ENCODE measurements around the gene FBXL17.

The FBXL17 gene

GRCh38 chr5:108124596-108124995 is 257.3 kb downstream of the FBXL17 start:
- H3K9me3 ChIP-seq: no peaks in the 10 kb centered on the region
- no peak overlapping the region for H3K4me3 ChIP-seq (ENCODE audit: low read depth, low read length)
- no peaks in the 10 kb centered on the region for H3K4me1 ChIP-seq
- DNase-seq: no peak
- H3K36me3 ChIP-seq: no peaks in the 10 kb centered on the region
- TF ChIP-seq CTCF (IDR thresholded peaks at IDR 0.05; ENCODE audit: low read depth, low read length): no peak
- H3K27me3 ChIP-seq: no peaks in the 10 kb centered on the region

DNA sequence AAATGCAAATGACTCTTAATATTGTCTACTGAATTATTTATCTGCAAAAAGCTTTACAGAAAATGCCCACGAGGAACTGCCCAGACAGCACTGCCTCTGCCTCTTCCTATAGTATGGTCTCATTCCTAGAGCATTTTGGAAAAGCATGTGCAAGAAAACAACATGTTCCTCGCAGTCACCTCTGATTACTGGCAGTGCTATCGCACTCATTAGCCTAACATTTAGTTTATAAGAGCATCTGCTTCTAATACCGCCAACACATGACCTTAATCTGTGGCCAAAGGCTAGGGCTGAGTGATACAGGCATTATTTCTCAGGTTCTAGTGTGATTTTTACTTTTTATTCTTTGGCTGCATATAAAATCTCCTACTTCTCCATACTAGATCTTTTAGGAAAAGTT is 259.2 kb downstream of the FBXL17 start:
- no peak for TF ChIP-seq CTCF (IDR thresholded peaks at IDR 0.05; ENCODE audit: low read depth, low read length)
- Histone ChIP-seq H3K4me1 (no peaks in the 10 kb centered on the region), H3K36me3 (no peaks in the 10 kb centered on the region), H3K27me3 (no peaks in the 10 kb centered on the region), H3K4me3 (ENCODE audit: low read depth, low read length) (no peak overlapping the region), H3K9me3 (no peaks in the 10 kb centered on the region)
- DNase-seq: no peak

DNA sequence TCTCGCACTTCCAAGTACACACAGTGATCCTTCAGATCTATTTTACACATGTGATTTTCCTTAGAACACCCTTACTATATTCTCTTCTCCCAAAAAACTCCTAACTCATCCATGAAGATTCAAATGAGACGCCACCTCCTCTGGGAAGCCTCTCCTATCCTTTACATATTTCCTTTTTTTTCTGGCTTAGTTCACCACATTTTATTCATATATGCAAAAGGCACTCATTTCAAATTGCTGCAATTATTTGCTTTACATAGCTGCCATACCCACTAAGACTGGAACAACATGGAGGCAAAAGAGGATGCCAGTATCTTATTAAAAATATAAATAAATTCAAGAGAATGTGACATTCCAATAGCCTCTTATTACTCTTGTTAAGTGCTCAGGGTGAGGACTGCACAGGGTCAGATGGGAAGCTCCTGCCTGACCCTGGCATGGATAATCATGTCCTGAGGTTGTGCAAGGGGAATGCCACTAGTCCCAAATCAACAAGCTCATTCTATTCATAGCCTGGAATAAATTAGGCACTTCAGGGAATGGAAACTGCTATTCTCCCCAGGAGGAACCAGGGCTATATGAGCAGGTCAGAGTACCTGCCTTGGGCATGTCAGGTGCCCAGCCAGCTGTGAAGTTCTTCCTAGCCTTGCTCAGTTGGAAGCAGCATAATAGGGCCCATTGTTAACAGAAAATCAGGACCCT is 262.9 kb downstream of the FBXL17 start:
- TF ChIP-seq CTCF (IDR thresholded peaks at IDR 0.05; ENCODE audit: low read depth, low read length): no peak
- no peak overlapping the region for H3K4me3 ChIP-seq (ENCODE audit: low read depth, low read length)
- H3K4me1 ChIP-seq: no peaks in the 10 kb centered on the region
- H3K36me3 ChIP-seq: no peaks in the 10 kb centered on the region
- no peaks in the 10 kb centered on the region for H3K9me3 ChIP-seq
- DNase-seq: no peak
- H3K27me3 ChIP-seq: no peaks in the 10 kb centered on the region

- TF ChIP-seq CTCF (IDR thresholded peaks at IDR 0.05; ENCODE audit: low read depth, low read length): no peak
- no peak for DNase-seq
Measured at GRCh38 chr5:108115673-108116072, 266.2 kb downstream of the FBXL17 start.

DNA sequence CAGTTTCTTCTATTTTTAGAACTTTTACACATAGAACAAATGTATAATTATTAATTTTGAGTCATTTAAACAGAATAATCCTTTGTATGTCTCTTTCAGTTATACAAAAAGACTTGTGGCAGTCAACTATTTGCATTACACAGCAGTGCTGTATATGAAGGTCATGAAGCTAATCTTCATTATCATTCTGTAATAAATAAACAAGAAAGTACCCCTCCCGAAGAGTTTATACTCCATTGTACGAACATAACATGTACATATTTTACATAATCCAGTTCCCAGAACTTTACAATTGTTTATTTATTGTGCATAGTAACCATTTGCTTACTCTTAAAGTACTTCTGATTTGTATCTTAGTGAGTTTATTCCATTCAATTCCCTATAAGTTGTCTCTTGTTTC is 267.9 kb downstream of the FBXL17 start:
- H3K27me3 ChIP-seq: no peaks in the 10 kb centered on the region
- no peak for DNase-seq
- no peak for TF ChIP-seq CTCF (IDR thresholded peaks at IDR 0.05; ENCODE audit: low read depth, low read length)
- no peaks in the 10 kb centered on the region for H3K36me3 ChIP-seq
- no peaks in the 10 kb centered on the region; the same call in 1 of the 2 replicates for H3K4me1 ChIP-seq
- H3K4me3 ChIP-seq (ENCODE audit: low read depth, low read length): no peak overlapping the region
- H3K9me3 ChIP-seq: no peaks in the 10 kb centered on the region

More at GRCh38 chr5:108115673-108116072, 266.2 kb downstream of the FBXL17 start:
- H3K27me3 ChIP-seq: no peaks in the 10 kb centered on the region
- H3K9me3 ChIP-seq: no peaks in the 10 kb centered on the region
- H3K36me3 ChIP-seq: no peaks in the 10 kb centered on the region
- H3K4me3 ChIP-seq (ENCODE audit: low read depth, low read length): no peak overlapping the region
- H3K4me1 ChIP-seq: no peaks in the 10 kb centered on the region; the same call in 1 of the 2 replicates

- Histone ChIP-seq H3K27me3 (no peaks in the 10 kb centered on the region), H3K9me3 (no peaks in the 10 kb centered on the region), H3K4me3 (ENCODE audit: low read depth, low read length) (no peak overlapping the region), H3K36me3 (no peaks in the 10 kb centered on the region), H3K4me1 (no peaks in the 10 kb centered on the region; the same call in 1 of the 2 replicates)
- TF ChIP-seq CTCF (IDR thresholded peaks at IDR 0.05; ENCODE audit: low read depth, low read length): no peak
- DNase-seq: peak; percentile 15
Measured at GRCh38 chr5:108111736-108112135, 270.2 kb downstream of the FBXL17 start.
